A549 (cell line): ENCODE results near the gene AADACL4. TPM values are rescaled to one million over a fixed set of nuclear protein-coding genes. Genes with fewer than 3 reads are reported as not detected.

Experiments used
- ATAC-seq, 2 experiments: fragments of 200-7000 bp in 1 of 2; fragments of >200 bp in 1 of 2; cut with Nextera tagmentation in 1 of 2; cut with Tn5 transposase in 1 of 2; 3 replicates each; pipeline versions ENCODE4 v1.8.0 to v1.9.1; 2018 to 2020; ENCODE audit warnings: mild to moderate bottlenecking in 1 of 2, moderate library complexity in 1 of 2
- CTCF ChIA-PET: fragments of 300-600 bp; sonication (Branson Sonifier 250); formaldehyde crosslinking; extraction: SDS; loops from one replicate; lab custom pipeline; 2021; ENCODE audit warnings: antibody characterized with exemption, inconsistent platforms; lab: Yijun Ruan, JAX
- POLR2A ChIA-PET: fragments of 350-600 bp; formaldehyde crosslinking; extraction: SDS; loops from one replicate; lab custom pipeline; 2021; ENCODE audit warnings: antibody characterized with exemption, inconsistent platforms; lab: Yijun Ruan, JAX
- DNase-seq, 2 experiments: peaks; one replicate each; pipeline versions ENCODE4 v3.0.0 to v3.0.0-alpha.2; 2011 to 2016; ENCODE audit warnings: low read depth in 1 of 2, low spot score in 1 of 2
- FAIRE-seq: peaks from 2 replicates; lab custom pipeline; 2011; peaks lifted over from hg19 to GRCh38; lab: Jason Lieb, UNC
- H3K27ac ChIP-seq, 2 experiments: fragments of >200 bp; sonication (Bioruptor Twin); formaldehyde crosslinking; 3 replicates each; pipeline ENCODE4 v1.5.1; 2016 to 2017
- H3K4me1 ChIP-seq: fragments of >200 bp; sonication (Bioruptor Twin); formaldehyde crosslinking; 3 replicates; pipeline ENCODE4 v1.6.1; 2016
- H3K4me2 ChIP-seq: fragments of >200 bp; sonication (Bioruptor Twin); formaldehyde crosslinking; 3 replicates; pipeline ENCODE4 v1.6.1; 2016
- H3K4me3 ChIP-seq: fragments of >200 bp; sonication (Bioruptor Twin); formaldehyde crosslinking; 3 replicates; pipeline ENCODE4 v1.5.1; 2016
- H3K9me3 ChIP-seq: fragments of >200 bp; sonication (Bioruptor Twin); formaldehyde crosslinking; 3 replicates; pipeline ENCODE4 v1.6.1; 2016
- BHLHE40 ChIP-seq: IDR thresholded peaks from 2 replicates; pipeline ENCODE4 v1.6.1; 2012; ENCODE audit warnings: low read depth, low read length, inconsistent platforms
- CBX2 ChIP-seq: fragments of 200-600 bp; sonication (generic); IDR thresholded peaks from 2 replicates; pipeline ENCODE4 v1.6.1; 2016; ENCODE audit warnings: low read depth, mild to moderate bottlenecking, borderline replicate concordance
- EHF ChIP-seq: fragments of 250-450 bp; sonication (Bioruptor Pico); IDR thresholded peaks from 2 replicates; pipeline ENCODE4 v1.5.0; 2020; ENCODE audit warnings: mild to moderate bottlenecking
- EHMT2 ChIP-seq: fragments of 200-600 bp; sonication (generic); IDR thresholded peaks from 2 replicates; pipeline ENCODE4 v1.6.1; 2016; ENCODE audit warnings: antibody characterized with exemption, low read depth, mild to moderate bottlenecking, moderate library complexity
- FOXS1 ChIP-seq: fragments of 250-450 bp; sonication (Bioruptor Pico); IDR thresholded peaks from 2 replicates; pipeline ENCODE4 v1.5.0; 2020; ENCODE audit warnings: mild to moderate bottlenecking, moderate library complexity
- GATA3 ChIP-seq: IDR thresholded peaks from 2 replicates; pipeline ENCODE4 v1.6.1; 2012; ENCODE audit warnings: borderline replicate concordance
- HDAC2 ChIP-seq: fragments of 200-600 bp; sonication (generic); IDR thresholded peaks from 2 replicates; pipeline ENCODE4 v1.6.1; 2016
- HEYL ChIP-seq: fragments of 250-450 bp; sonication (Bioruptor Pico); IDR thresholded peaks from 2 replicates; pipeline ENCODE4 v1.8.0; 2021; ENCODE audit warnings: mild to moderate bottlenecking, moderate library complexity
- HOXB5 ChIP-seq: fragments of 250-450 bp; sonication (Bioruptor Pico); IDR thresholded peaks from 2 replicates; pipeline ENCODE4 v1.5.0; 2020; ENCODE audit warnings: mild to moderate bottlenecking, moderate library complexity
- JUNB ChIP-seq: fragments of >200 bp; sonication (Bioruptor Twin); formaldehyde crosslinking; IDR thresholded peaks from 2 replicates; pipeline ENCODE4 v1.6.1; 2016
- KDM1A ChIP-seq: fragments of 200-600 bp; sonication (generic); IDR thresholded peaks from 2 replicates; pipeline ENCODE4 v1.6.1; 2016; ENCODE audit warnings: low read depth, mild to moderate bottlenecking
- NFE2L2 ChIP-seq: fragments of 150-350 bp; conservative IDR thresholded peaks from 2 replicates; pipeline ENCODE4 v1.6.1; 2014; ENCODE audit warnings: low read length
- POLR2AphosphoS2 ChIP-seq: conservative IDR thresholded peaks from 2 replicates; pipeline ENCODE4 v1.6.1; 2012; ENCODE audit warnings: low read length, improper control_type of control experiment, inconsistent platforms
- RARB ChIP-seq: fragments of 250-450 bp; sonication (Bioruptor Pico); IDR thresholded peaks from 2 replicates; pipeline ENCODE4 v1.8.0; 2021; ENCODE audit warnings: mild to moderate bottlenecking, moderate library complexity
- RCOR1 ChIP-seq: fragments of 150-350 bp; IDR thresholded peaks from 2 replicates; pipeline ENCODE4 v1.6.1; 2014; ENCODE audit warnings: antibody characterized with exemption, low read length, low read depth
- RNF2 ChIP-seq: fragments of 200-600 bp; sonication (generic); IDR thresholded peaks from 2 replicates; pipeline ENCODE4 v1.6.1; 2016; ENCODE audit warnings: low read depth, mild to moderate bottlenecking, antibody characterized with exemption, moderate library complexity, borderline replicate concordance
- TFCP2L1 ChIP-seq: fragments of 250-450 bp; sonication (Bioruptor Pico); IDR thresholded peaks from 2 replicates; pipeline ENCODE4 v1.5.0; 2021; ENCODE audit warnings: mild to moderate bottlenecking
- TP53 ChIP-seq: fragments of 250-450 bp; sonication (Bioruptor Pico); IDR thresholded peaks from 2 replicates; pipeline ENCODE4 v1.5.0; 2021; ENCODE audit warnings: mild to moderate bottlenecking, moderate library complexity
- ZFP36 ChIP-seq: fragments of 450-650 bp; IDR thresholded peaks from 2 replicates; pipeline ENCODE4 v1.6.1; 2014; ENCODE audit warnings: borderline replicate concordance; ENCODE audit not compliant: partially characterized antibody
- ZNF302 ChIP-seq: fragments of 250-450 bp; sonication (Bioruptor Pico); IDR thresholded peaks from 2 replicates; pipeline ENCODE4 v1.9.0; 2021; ENCODE audit warnings: inconsistent platforms, mild to moderate bottlenecking, moderate library complexity
- WGBS: methylation state at CpG from one replicate; pipeline ENCODE4 v1.1.6; 2017; ENCODE audit errors: missing lambda C conversion rate; 5-methylcytosine and 5-hydroxymethylcytosine counted together
- polyA plus RNA-seq, 4 experiments: library from polyadenylated mRNA; depleted of rRNA in 3 of 4; stranded (reverse); fragments of >200 nt; fragmentation: RNase III in 1 of 4; extraction: RNeasy Plus Mini Kit Qiagen cat#74134 plus additional on column Dnase treatment in 1 of 4; gene quantifications; 2 replicates in 3 of 4; 3 replicates in 1 of 4; pipeline ENCODE4 v1.2.3, GENCODE V29; 2011 to 2017
- TF ChIP-seq, protein P1 (sequence below): IDR thresholded peaks from 2 replicates; pipeline ENCODE4 v1.6.1; 2012
- TF ChIP-seq, protein P2 (sequence below): fragments of 450-650 bp; IDR thresholded peaks from 2 replicates; pipeline ENCODE4 v1.6.1; 2014; ENCODE audit warnings: antibody characterized with exemption
- TF ChIP-seq, protein P3 (sequence below): IDR thresholded peaks from 2 replicates; pipeline ENCODE4 v1.6.1; 2012
- TF ChIP-seq, protein P4 (sequence below): fragments of 250-450 bp; sonication (Bioruptor Pico); IDR thresholded peaks from 2 replicates; pipeline ENCODE4 v1.5.0; 2021; ENCODE audit warnings: mild to moderate bottlenecking, moderate library complexity, borderline replicate concordance

AADACL4 gene
- polyA plus RNA-seq, 2 of the 4 experiments (the other 2 are of a cell fraction): not detected

DNA sequence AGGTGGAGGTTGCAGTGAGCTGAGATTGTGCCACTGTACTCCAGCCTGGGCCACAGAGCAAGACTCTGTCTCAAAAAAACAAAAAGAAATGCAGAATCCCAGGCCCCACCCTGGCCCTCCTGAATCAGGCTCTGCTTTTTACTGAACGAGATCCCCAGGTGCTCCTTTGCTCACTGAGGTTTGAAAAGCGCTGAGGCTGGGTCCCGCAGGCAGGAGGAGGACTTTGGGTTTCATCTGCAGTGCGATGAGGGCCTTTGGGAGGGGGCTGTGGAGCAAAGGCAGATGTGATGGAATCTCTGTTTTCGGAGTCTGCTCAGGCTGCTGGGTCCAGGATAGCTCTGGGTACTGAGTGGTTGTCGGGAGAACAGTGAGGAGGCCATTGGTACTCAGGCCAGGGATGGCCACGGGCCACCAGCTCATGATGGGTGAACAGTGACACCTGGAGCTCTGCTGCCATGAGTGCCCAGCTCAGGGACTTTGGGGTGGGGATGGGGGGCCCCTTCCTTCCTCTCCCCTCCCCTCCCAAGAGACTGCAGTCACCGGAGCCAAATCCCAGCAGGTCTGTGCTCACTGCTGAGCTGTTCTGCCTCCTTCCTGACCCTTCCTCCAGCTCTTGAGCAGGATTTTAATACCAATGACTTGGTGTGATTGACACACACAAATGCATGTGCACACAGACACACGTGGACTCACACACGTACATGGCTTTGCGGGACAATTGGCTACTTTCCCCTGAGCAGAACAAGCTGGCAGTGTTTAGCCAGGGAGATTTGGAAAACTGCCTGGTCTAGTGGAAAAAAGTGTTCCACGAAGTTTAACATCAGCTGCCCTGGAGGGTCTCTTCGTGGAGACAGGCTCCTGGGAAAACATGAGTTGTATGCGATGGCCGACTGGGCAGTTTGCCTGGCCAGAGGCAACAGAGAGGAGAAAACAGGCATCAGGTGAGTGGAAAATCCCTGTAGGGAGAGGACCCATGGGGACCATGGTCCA, 22.2 kb upstream of the AADACL4 start:
- Histone ChIP-seq H3K4me1 (peaks cover 22% of the 10 kb centered on the region), H3K4me3 (no peak overlapping the region), H3K9me3 (no peaks in the 10 kb centered on the region), H3K4me2 (peak overlapping the region; percentile 93), H3K27ac (peak overlapping the region in 1 of 2 experiments; percentile 100; a peak in 3 of 6 replicates)
- WGBS: 91% methylated on average over 15 of the region's 15 CpGs
- TF ChIP-seq TFCP2L1 (CRISPR knock-in tag) (no peak), RNF2 (no peak), RCOR1 (no peak), TP53 (CRISPR knock-in tag) (no peak), GATA3 (no peak), HOXB5 (CRISPR knock-in tag) (no peak), POLR2AphosphoS2 (no peak), HEYL (CRISPR knock-in tag) (no peak), KDM1A (no peak), ZFP36 (no peak), FOXS1 (no peak)
- TF ChIP-seq, protein P1, sequence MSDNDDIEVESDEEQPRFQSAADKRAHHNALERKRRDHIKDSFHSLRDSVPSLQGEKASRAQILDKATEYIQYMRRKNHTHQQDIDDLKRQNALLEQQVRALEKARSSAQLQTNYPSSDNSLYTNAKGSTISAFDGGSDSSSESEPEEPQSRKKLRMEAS: no peak
- TF ChIP-seq, protein P2, sequence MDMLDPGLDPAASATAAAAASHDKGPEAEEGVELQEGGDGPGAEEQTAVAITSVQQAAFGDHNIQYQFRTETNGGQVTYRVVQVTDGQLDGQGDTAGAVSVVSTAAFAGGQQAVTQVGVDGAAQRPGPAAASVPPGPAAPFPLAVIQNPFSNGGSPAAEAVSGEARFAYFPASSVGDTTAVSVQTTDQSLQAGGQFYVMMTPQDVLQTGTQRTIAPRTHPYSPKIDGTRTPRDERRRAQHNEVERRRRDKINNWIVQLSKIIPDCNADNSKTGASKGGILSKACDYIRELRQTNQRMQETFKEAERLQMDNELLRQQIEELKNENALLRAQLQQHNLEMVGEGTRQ: no peak
- TF ChIP-seq, protein P3, sequence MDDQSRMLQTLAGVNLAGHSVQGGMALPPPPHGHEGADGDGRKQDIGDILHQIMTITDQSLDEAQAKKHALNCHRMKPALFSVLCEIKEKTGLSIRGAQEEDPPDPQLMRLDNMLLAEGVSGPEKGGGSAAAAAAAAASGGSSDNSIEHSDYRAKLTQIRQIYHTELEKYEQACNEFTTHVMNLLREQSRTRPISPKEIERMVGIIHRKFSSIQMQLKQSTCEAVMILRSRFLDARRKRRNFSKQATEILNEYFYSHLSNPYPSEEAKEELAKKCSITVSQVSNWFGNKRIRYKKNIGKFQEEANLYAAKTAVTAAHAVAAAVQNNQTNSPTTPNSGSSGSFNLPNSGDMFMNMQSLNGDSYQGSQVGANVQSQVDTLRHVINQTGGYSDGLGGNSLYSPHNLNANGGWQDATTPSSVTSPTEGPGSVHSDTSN: no peak
- ChIA-PET POLR2A (interaction anchor here (0.6 kb wide), 1 partner anchor 37 kb away, joined by 4 read pairs; no protein-coding TSS in a partner anchor), CTCF (interaction anchor here (1.0 to 8.0 kb wide), 7 partner anchors 8 to 349 kb away, joined by 3 to 60 read pairs (median 4); no protein-coding TSS in a partner anchor)
- ATAC-seq (no peak), DNase-seq (no peak), FAIRE-seq (no peak)

DNA sequence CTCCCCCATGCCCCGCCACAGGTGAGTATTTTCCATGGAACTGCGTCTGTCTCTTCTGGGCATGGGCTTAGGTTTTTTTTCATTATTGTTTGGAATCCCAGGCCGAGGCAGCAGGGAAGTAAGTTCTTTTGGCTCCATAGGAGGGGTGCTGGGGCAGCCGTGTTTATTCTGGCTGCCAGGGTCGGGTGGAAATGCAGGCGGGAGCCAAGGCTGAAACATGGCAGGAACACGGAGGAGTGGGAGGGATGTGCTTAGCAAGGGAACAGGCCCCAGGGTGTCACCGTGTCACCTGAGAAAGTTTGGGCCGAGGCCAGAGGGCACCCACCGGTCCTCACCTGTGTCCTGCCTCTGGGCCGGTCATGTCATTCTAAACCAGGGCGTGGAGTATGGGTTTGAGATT, 21.4 kb upstream of the AADACL4 start:
- H3K27ac ChIP-seq: peak overlapping the region in 1 of 2 experiments; percentile 100; a peak in 2 of 6 replicates
- ChIA-PET CTCF (interaction anchor here (1.2 to 8.0 kb wide), 3 partner anchors 36 to 350 kb away, joined by 4 to 60 read pairs (median 21); no protein-coding TSS in a partner anchor), POLR2A (no interaction called here)
- H3K9me3 ChIP-seq: no peaks in the 10 kb centered on the region
- H3K4me3 ChIP-seq: no peak overlapping the region
- no peak for ATAC-seq
- no peak for FAIRE-seq
- peaks cover 22% of the 10 kb centered on the region for H3K4me1 ChIP-seq
- no peak for DNase-seq
- WGBS: 91% methylated on average over 11 of the region's 12 CpGs
- no peak for TF ChIP-seq CBX2
- no peak for TF ChIP-seq ZNF302 (CRISPR knock-in tag)
- TF ChIP-seq, protein P4, sequence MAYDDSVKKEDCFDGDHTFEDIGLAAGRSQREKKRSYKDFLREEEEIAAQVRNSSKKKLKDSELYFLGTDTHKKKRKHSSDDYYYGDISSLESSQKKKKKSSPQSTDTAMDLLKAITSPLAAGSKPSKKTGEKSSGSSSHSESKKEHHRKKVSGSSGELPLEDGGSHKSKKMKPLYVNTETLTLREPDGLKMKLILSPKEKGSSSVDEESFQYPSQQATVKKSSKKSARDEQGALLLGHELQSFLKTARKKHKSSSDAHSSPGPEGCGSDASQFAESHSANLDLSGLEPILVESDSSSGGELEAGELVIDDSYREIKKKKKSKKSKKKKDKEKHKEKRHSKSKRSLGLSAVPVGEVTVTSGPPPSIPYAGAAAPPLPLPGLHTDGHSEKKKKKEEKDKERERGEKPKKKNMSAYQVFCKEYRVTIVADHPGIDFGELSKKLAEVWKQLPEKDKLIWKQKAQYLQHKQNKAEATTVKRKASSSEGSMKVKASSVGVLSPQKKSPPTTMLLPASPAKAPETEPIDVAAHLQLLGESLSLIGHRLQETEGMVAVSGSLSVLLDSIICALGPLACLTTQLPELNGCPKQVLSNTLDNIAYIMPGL (CRISPR knock-in tag): no peak
- TF ChIP-seq HOXB5 (CRISPR knock-in tag): no peak
- TF ChIP-seq GATA3: no peak
- no peak overlapping the region for H3K4me2 ChIP-seq

DNA sequence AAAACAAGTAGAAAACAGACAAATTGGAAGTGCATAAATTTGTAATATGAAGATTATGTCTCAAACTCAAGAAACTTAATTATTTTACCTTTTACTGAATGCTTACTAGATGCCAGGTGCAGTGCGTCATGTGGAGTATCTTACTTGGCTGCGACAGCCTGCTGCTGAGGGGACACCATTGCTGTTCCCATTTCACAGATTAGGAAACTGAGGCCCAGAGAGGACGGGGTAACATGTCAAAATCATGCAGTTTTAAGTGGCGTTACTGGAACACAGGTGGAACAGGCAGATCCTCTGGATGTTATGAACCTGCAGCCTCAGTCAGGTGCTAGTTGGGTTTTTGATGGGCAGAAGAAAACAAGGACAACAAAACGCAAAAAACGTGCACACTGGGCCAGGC, 18.6 kb upstream of the AADACL4 start:
- Histone ChIP-seq H3K9me3 (no peaks in the 10 kb centered on the region), H3K4me2 (no peak overlapping the region), H3K4me3 (no peak overlapping the region), H3K27ac (no peak overlapping the region), H3K4me1 (peaks cover 15% of the 10 kb centered on the region)
- ATAC-seq (no peak), FAIRE-seq (no peak), DNase-seq (no peak)
- 86% methylated on average over 6 of the region's 6 CpGs for WGBS
- POLR2A ChIA-PET: no interaction called here
- CTCF ChIA-PET: interaction anchor here (1.8 kb wide), 1 partner anchor 349 kb away, joined by 4 read pairs; no protein-coding TSS in a partner anchor
- no peak for TF ChIP-seq HDAC2
- TF ChIP-seq, protein P4 (CRISPR knock-in tag): no peak
- TF ChIP-seq NFE2L2: no peak
- no peak for TF ChIP-seq JUNB
- TF ChIP-seq, protein P2: no peak
- no peak for TF ChIP-seq TP53 (CRISPR knock-in tag)
- no peak for TF ChIP-seq EHF (CRISPR knock-in tag)
- no peak for TF ChIP-seq RARB
- no peak for TF ChIP-seq EHMT2
- no peak for TF ChIP-seq BHLHE40
- no peak for TF ChIP-seq HEYL (CRISPR knock-in tag)
